Right lobe of liver (tissue), 6 donors: ENCODE data around the gene GRPEL2. TPM values are rescaled to one million over a fixed set of nuclear protein-coding genes. Genes with fewer than 3 reads are reported as not detected.
A peak's percentile ranks its signal among the peaks of the same experiment; 100 is the strongest.

Source experiments
- ATAC-seq, 4 donors: fragments of 200-7000 bp; cut with Tn5 transposase; one replicate each; pipeline ENCODE4 v1.9.1; 2020; ENCODE audit warnings: mild to moderate bottlenecking in 4 of 4, moderate library complexity in 4 of 4
- DNase-seq, 3 donors: peaks; one replicate each; pipeline ENCODE4 v3.0.0-alpha.2; 2020
- H3K27ac ChIP-seq, 3 donors: fragments of 200-600 bp; one replicate each; pipeline ENCODE4 v1.8.0; 2022
- H3K27me3 ChIP-seq, 2 donors: fragments of 200-600 bp; one replicate each; pipeline ENCODE4 v1.8.0; 2022
- H3K36me3 ChIP-seq, 4 donors: fragments of 200-600 bp; sonication (generic) in 1 of 4; one replicate each; pipeline versions ENCODE4 v1.5.1 to v1.8.0; 2017 to 2022; ENCODE audit warnings: control low read depth in 1 of 4
- H3K4me1 ChIP-seq, 4 donors: fragments of 200-600 bp; sonication (generic) in 1 of 4; one replicate each; pipeline versions ENCODE4 v1.5.1 to v1.8.0; 2017 to 2022; ENCODE audit warnings: control low read depth in 1 of 4
- H3K4me3 ChIP-seq, 3 donors: fragments of 200-600 bp; one replicate each; pipeline ENCODE4 v1.8.0; 2022
- H3K9me3 ChIP-seq, 4 donors: fragments of 200-600 bp; sonication (generic) in 1 of 4; one replicate each; pipeline versions ENCODE4 v1.5.1 to v1.8.0; 2017 to 2022; ENCODE audit warnings: control low read depth in 1 of 4
- POLR2A ChIP-seq: fragments of 450-650 bp; IDR thresholded peaks from one replicate; pipeline ENCODE4 v1.6.1; 2017; ENCODE audit warnings: antibody characterized with exemption, mild to moderate bottlenecking
- WGBS: methylation state at CpG from one replicate; pipeline ENCODE4 v1.1.6; 2018; ENCODE audit warnings: low coverage, low lambda C conversion rate; ENCODE audit not compliant: insufficient coverage; ENCODE audit errors: missing lambda C conversion rate; 5-methylcytosine and 5-hydroxymethylcytosine counted together
- intact Hi-C, 2 donors: fragments of 100-400 bp; cut with DNase I; formaldehyde crosslinking; loops; one replicate each; pipeline versions ENCODE4 v1.11.2 to v1.14.1; 2022
- total RNA-seq, 6 experiments: library from RNA; depleted of rRNA in 2 of 6; stranded (reverse); fragments of >200 nt in 2 of 6; fragmentation: NEBNext Ultra II Directional in 3 of 6; extraction: Animal tissue kit (Norgen Biotek cat#: 25700) in 3 of 6; gene quantifications; one replicate each; pipeline versions ENCODE4 v1.1.0 to v1.2.4, GENCODE V29; 2016 to 2023
- TF ChIP-seq, protein P1 (sequence below), 4 donors: fragments of 200-600 bp in 3 of 4; fragments of 450-650 bp in 1 of 4; IDR thresholded peaks; one replicate each; pipeline versions ENCODE4 v1.5.1 to v1.8.0; 2016 to 2022; ENCODE audit warnings: antibody characterized with exemption in 4 of 4, mild to moderate bottlenecking in 2 of 4
- donor health status: DM: no; HTN: yes; CAD: no.
- donor health status: DM: no; HTN: no; CAD: no.
- donor health status: DM: no; HTN: no; CAD: no.
- donor health status: DM: no; HTN: yes; CAD: no.
- donor health status: DM: no; HTN: yes; CAD: no.

The GRPEL2 gene
- total RNA-seq, 6 experiments from 2014 or later, result 4.2 to 6.9 (median 5.9) TPM

DNA sequence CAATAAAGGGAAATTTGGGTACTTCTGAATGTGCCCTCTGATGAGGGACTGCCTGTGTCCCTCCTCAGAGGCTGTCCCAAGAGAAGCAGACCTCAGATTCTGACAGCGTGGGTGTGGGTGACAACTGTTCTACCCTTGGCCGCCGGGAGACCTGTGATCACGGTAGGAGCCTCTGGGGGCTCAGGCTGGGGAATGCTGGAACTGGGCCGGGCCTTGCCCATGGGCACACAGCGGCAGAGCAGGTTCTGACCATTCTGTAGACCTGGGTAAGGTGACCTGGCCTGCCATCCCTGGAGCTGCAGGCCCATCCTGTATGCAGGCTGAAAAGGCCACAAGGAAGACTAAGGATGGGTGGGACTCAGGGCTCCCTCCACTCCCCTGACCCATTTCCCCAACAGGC lies 29.5 kb upstream of the GRPEL2 start:
- no CpG with 5 or more reads among the region's 6 CpGs for WGBS
- H3K4me3 ChIP-seq, result no peak overlapping the region
- ATAC-seq (no peak), DNase-seq (no peak)
- no peaks in the 10 kb centered on the region for H3K36me3 ChIP-seq
- no peak overlapping the region for H3K27ac ChIP-seq
- no peaks in the 10 kb centered on the region for H3K27me3 ChIP-seq
- H3K9me3 ChIP-seq, result no peaks in the 10 kb centered on the region
- TF ChIP-seq, protein P1, sequence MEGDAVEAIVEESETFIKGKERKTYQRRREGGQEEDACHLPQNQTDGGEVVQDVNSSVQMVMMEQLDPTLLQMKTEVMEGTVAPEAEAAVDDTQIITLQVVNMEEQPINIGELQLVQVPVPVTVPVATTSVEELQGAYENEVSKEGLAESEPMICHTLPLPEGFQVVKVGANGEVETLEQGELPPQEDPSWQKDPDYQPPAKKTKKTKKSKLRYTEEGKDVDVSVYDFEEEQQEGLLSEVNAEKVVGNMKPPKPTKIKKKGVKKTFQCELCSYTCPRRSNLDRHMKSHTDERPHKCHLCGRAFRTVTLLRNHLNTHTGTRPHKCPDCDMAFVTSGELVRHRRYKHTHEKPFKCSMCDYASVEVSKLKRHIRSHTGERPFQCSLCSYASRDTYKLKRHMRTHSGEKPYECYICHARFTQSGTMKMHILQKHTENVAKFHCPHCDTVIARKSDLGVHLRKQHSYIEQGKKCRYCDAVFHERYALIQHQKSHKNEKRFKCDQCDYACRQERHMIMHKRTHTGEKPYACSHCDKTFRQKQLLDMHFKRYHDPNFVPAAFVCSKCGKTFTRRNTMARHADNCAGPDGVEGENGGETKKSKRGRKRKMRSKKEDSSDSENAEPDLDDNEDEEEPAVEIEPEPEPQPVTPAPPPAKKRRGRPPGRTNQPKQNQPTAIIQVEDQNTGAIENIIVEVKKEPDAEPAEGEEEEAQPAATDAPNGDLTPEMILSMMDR (IDR thresholded peaks at IDR 0.05), result no peak
- TF ChIP-seq POLR2A, result no peak
- peaks cover 0 to 6% (median 2%) of the 10 kb centered on the region in 4 donors for H3K4me1 ChIP-seq
- intact Hi-C loops, result loop anchor here (5.0 kb wide), 1 partner anchor 57 kb away; no protein-coding TSS in a partner anchor

- Histone ChIP-seq H3K36me3 (no peaks in the 10 kb centered on the region), H3K4me1 (peaks cover 0 to 10% (median 3%) of the 10 kb centered on the region in 4 donors), H3K27ac (no peak overlapping the region), H3K27me3 (no peaks in the 10 kb centered on the region), H3K4me3 (no peak overlapping the region), H3K9me3 (no peaks in the 10 kb centered on the region)
- intact Hi-C loops, result loop anchor here (5.0 kb wide), 1 partner anchor 55 kb away; no protein-coding TSS in a partner anchor
- no peak for TF ChIP-seq POLR2A
- TF ChIP-seq, protein P1 (IDR thresholded peaks at IDR 0.05), result peak; percentile 57 to 90 (median 70)
- no peak for DNase-seq
- WGBS, result 25% methylated on average over 4 of the region's 14 CpGs
- peak; percentile 52 to 62 (median 58) for ATAC-seq
Measured at GRCh38 chr5:149317281-149318048, 27.8 kb upstream of the GRPEL2 start.

DNA sequence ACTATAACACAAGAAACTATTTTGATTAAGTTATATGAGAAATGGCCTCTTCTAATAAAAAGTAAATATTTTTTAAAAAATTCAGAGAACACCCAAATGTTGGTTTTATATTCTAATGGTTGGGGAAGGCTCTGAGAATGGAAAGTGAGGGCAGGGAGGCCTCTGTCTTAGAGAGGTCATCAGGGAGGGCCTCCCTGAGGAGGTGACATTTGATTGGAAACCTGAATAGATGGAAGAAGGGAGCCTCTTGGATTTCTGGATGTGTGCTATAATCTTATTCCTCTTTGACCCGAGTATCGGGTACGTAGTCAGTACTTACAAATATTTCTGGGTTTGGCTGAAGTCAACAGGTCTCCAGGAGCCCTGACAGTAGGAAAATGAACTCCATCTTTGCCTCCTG lies 26.1 kb upstream of the GRPEL2 start:
- intact Hi-C loops, result loop anchor here (5.0 kb wide), 1 partner anchor 53 kb away; no protein-coding TSS in a partner anchor
- peaks cover 0 to 18% (median 3%) of the 10 kb centered on the region in 4 donors for H3K4me1 ChIP-seq
- no peaks in the 10 kb centered on the region for H3K9me3 ChIP-seq
- WGBS, result 100% methylated on average over 3 of the region's 3 CpGs
- no peaks in the 10 kb centered on the region for H3K27me3 ChIP-seq
- H3K4me3 ChIP-seq, result no peak overlapping the region
- ATAC-seq (no peak), DNase-seq (no peak)
- TF ChIP-seq, protein P1 (IDR thresholded peaks at IDR 0.05), result no peak
- TF ChIP-seq POLR2A, result no peak
- H3K36me3 ChIP-seq, result no peaks in the 10 kb centered on the region
- no peak overlapping the region for H3K27ac ChIP-seq

DNA sequence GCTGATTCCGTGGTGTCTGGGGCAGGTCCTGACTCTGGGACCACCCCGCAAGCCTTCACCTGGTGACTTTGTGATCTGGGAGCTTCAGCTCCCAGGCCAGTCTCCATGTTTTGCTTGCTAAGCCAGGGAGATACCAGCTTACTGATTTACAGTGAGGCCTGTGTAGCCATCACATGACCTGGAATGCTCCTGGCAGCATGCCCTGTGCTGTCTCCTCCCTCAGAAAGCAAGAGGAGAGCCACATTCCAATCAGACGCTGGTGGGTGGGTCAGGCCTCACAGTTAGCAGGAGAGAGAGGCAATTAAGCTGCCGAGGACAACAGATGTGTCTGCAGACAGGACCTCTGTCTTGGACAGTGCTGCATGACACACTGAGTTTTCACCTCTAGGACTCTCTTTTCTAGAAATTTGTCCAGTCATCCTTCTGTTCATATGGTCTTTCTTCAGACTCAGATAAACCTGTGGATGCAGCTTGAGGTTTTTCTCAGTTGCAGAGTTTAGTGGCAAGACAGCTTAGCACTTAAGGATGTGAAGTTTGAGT lies 24.4 kb upstream of the GRPEL2 start:
- peak overlapping the region in 2 of 3 donors; percentile 1 to 30 for H3K27ac ChIP-seq
- H3K4me1 ChIP-seq, result peaks cover 0 to 18% (median 3%) of the 10 kb centered on the region in 4 donors
- 17% methylated on average over 1 of the region's 4 CpGs for WGBS
- peak; percentile 89 to 97 (median 94) for ATAC-seq
- DNase-seq, result peak; percentile 90
- H3K36me3 ChIP-seq, result no peaks in the 10 kb centered on the region
- H3K27me3 ChIP-seq, result no peaks in the 10 kb centered on the region
- intact Hi-C loops, result no loop called here
- H3K4me3 ChIP-seq, result no peak overlapping the region
- no peaks in the 10 kb centered on the region for H3K9me3 ChIP-seq
- TF ChIP-seq, protein P1 (IDR thresholded peaks at IDR 0.05), result no peak
- TF ChIP-seq POLR2A, result no peak
